K562 (cell line): ENCODE data around the gene CACNA1C.

Experiments
- ATF2 ChIP-seq: sonication (generic); formaldehyde crosslinking; IDR thresholded peaks from 2 replicates; pipeline ENCODE4 v1.8.1; 2022; ENCODE audit warnings: missing genetic modification reagents
- CBFA2T2 ChIP-seq: fragments of 450-650 bp; conservative IDR thresholded peaks from 2 replicates; pipeline ENCODE4 v1.6.1; 2017; ENCODE audit warnings: mild to moderate bottlenecking
- CREM ChIP-seq: IDR thresholded peaks from 2 replicates; pipeline ENCODE4 v1.6.1; 2014; ENCODE audit warnings: antibody characterized with exemption, low read depth
- CTCF ChIP-seq, 3 experiments: IDR thresholded peaks in 2 of 3; conservative IDR thresholded peaks in 1 of 3; 2 replicates each; pipeline ENCODE4 v1.5.1; 2011 to 2012; ENCODE audit warnings: low read length in 3 of 3, mild to moderate bottlenecking in 3 of 3, control low read depth in 2 of 3, improper control_type of control experiment in 1 of 3, inconsistent platforms in 1 of 3, low read depth in 1 of 3, mixed read lengths in 1 of 3, moderate library complexity in 1 of 3; ENCODE audit not compliant: insufficient read depth in 2 of 3
- FOXK2 ChIP-seq, 2 experiments: fragments of 450-650 bp; IDR thresholded peaks in 1 of 2; conservative IDR thresholded peaks in 1 of 2; 2 replicates each; pipeline ENCODE4 v1.6.1; 2016; ENCODE audit warnings: low read depth in 2 of 2, mild to moderate bottlenecking in 1 of 2
- HNRNPK ChIP-seq: fragments of 200-400 bp; formaldehyde crosslinking; IDR thresholded peaks from one replicate; pipeline ENCODE4 v1.6.1; 2018; ENCODE audit warnings: mild to moderate bottlenecking, low read depth, low read length; ENCODE audit not compliant: poor library complexity, severe bottlenecking
- JUN ChIP-seq, 2 experiments: sonication (generic) in 1 of 2; formaldehyde crosslinking in 1 of 2; IDR thresholded peaks; 2 replicates each; pipeline versions ENCODE4 v1.6.1 to v1.8.0; 2012 to 2022; ENCODE audit warnings: borderline replicate concordance in 2 of 2, mild to moderate bottlenecking in 2 of 2, improper control_type of control experiment in 1 of 2, low read depth in 1 of 2, low read length in 1 of 2, missing genetic modification reagents in 1 of 2
- JUND ChIP-seq, 2 experiments: IDR thresholded peaks; 2 replicates in 1 of 2; 3 replicates in 1 of 2; pipeline ENCODE4 v1.6.1; 2011; ENCODE audit warnings: borderline replicate concordance in 2 of 2, low read depth in 2 of 2, low read length in 2 of 2, improper control_type of control experiment in 1 of 2, missing biosample characterization in 1 of 2, missing genetic modification characterization in 1 of 2, missing genetic modification reagents in 1 of 2
- KDM1A ChIP-seq, 2 experiments: fragments of 450-650 bp; IDR thresholded peaks; 2 replicates each; pipeline ENCODE4 v1.6.1; 2016; ENCODE audit warnings: mild to moderate bottlenecking in 2 of 2
- MEIS2 ChIP-seq: fragments of 450-650 bp; IDR thresholded peaks from 2 replicates; pipeline ENCODE4 v1.6.1; 2014; ENCODE audit warnings: mild to moderate bottlenecking; ENCODE audit not compliant: partially characterized antibody
- MTF1 ChIP-seq: fragments of 250-450 bp; sonication (Bioruptor Pico); IDR thresholded peaks from 2 replicates; pipeline ENCODE4 v1.9.0; 2021; ENCODE audit warnings: moderate library complexity, mild to moderate bottlenecking, inconsistent platforms, borderline replicate concordance
- NFYB ChIP-seq: IDR thresholded peaks from 2 replicates; pipeline ENCODE4 v1.6.1; 2011; ENCODE audit warnings: mild to moderate bottlenecking, moderate library complexity; ENCODE audit not compliant: insufficient read length; ENCODE audit errors: extremely low read depth
- TCF7L2 ChIP-seq: fragments of 150-350 bp; IDR thresholded peaks from 2 replicates; pipeline ENCODE4 v1.6.1; 2016; ENCODE audit warnings: low read depth, mild to moderate bottlenecking, low read length, moderate library complexity
- ZNF644 ChIP-seq: fragments of 200-800 bp; sonication (Bioruptor generic); IDR thresholded peaks from 2 replicates; pipeline ENCODE4 v1.6.1; 2016; ENCODE audit warnings: low read depth, missing genetic modification characterization, missing compliant biosample characterization

GRCh38 chr12:2145433-2145998 is 92.7 kb downstream of the CACNA1C start:
- TF ChIP-seq CTCF (IDR thresholded peaks at IDR 0.05 in 2 of 3, conservative IDR thresholded peaks at IDR 0.05 in 1 of 3; ENCODE audit: insufficient read depth in 2 of 3, low read depth in 1 of 3, low read length in 3 of 3) (no peak), MEIS2 (no peak), CBFA2T2 (no peak), CREM (no peak), JUN (IDR thresholded peaks at IDR 0.05; ENCODE audit: borderline replicate concordance, low read depth, low read length) (no peak), JUN (CRISPR knock-in tag; IDR thresholded peaks at IDR 0.05; ENCODE audit: borderline replicate concordance) (no peak), ZNF644 (tag) (no peak), TCF7L2 (no peak), JUND (IDR thresholded peaks at IDR 0.05; ENCODE audit: borderline replicate concordance, low read depth, low read length) (no peak), JUND (tag; IDR thresholded peaks at IDR 0.05; ENCODE audit: borderline replicate concordance, low read depth, low read length) (no peak), NFYB (no peak), MTF1 (CRISPR knock-in tag) (no peak), KDM1A (IDR thresholded peaks at IDR 0.05) (no peak), HNRNPK (no peak), FOXK2 (conservative IDR thresholded peaks at IDR 0.05 in 1 of 2, IDR thresholded peaks at IDR 0.05 in 1 of 2; ENCODE audit: low read depth in 2 of 2) (no peak), ATF2 (CRISPR knock-in tag) (no peak)
